GM12864 (cell line): Measurements from ENCODE around the gene SEMG2.

Experiments used
- DNase-seq: peaks from one replicate; pipeline ENCODE4 v3.0.0-alpha.2; 2011; ENCODE audit warnings: low read depth
- H3K4me3 ChIP-seq: 2 replicates; pipeline ENCODE4 v1.5.1; 2011; ENCODE audit warnings: mild to moderate bottlenecking, low read depth, low read length, control low read depth
- TF ChIP-seq, protein P1 (sequence below): IDR thresholded peaks from 2 replicates; pipeline ENCODE4 v1.5.1; 2011; ENCODE audit warnings: low read depth, mild to moderate bottlenecking, moderate library complexity, low read length, control low read depth, inconsistent platforms; ENCODE audit errors: missing control alignments

The SEMG2 gene

DNA sequence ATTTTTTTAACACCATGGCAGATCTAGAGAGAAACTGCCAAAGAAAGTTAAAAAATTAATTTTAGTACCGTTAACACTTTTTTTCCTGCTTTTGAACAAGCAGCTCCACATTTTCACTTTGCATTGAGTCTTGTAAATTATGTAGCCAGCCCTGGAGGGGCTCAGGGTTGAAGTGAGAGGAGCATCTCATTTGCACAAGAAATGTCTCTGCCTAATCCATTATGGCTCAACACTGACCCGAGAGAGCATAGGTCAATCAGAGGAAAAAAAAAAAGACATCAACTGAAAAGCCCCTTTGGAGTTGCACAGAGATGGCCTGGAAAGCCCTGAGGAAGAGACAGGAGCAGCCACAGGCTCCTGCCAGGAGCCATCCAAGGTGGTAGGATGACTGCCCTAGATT, 37.5 kb downstream of the SEMG2 start:
- no peak for DNase-seq
- TF ChIP-seq, protein P1, sequence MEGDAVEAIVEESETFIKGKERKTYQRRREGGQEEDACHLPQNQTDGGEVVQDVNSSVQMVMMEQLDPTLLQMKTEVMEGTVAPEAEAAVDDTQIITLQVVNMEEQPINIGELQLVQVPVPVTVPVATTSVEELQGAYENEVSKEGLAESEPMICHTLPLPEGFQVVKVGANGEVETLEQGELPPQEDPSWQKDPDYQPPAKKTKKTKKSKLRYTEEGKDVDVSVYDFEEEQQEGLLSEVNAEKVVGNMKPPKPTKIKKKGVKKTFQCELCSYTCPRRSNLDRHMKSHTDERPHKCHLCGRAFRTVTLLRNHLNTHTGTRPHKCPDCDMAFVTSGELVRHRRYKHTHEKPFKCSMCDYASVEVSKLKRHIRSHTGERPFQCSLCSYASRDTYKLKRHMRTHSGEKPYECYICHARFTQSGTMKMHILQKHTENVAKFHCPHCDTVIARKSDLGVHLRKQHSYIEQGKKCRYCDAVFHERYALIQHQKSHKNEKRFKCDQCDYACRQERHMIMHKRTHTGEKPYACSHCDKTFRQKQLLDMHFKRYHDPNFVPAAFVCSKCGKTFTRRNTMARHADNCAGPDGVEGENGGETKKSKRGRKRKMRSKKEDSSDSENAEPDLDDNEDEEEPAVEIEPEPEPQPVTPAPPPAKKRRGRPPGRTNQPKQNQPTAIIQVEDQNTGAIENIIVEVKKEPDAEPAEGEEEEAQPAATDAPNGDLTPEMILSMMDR = no peak
- no peak overlapping the region for H3K4me3 ChIP-seq

DNA sequence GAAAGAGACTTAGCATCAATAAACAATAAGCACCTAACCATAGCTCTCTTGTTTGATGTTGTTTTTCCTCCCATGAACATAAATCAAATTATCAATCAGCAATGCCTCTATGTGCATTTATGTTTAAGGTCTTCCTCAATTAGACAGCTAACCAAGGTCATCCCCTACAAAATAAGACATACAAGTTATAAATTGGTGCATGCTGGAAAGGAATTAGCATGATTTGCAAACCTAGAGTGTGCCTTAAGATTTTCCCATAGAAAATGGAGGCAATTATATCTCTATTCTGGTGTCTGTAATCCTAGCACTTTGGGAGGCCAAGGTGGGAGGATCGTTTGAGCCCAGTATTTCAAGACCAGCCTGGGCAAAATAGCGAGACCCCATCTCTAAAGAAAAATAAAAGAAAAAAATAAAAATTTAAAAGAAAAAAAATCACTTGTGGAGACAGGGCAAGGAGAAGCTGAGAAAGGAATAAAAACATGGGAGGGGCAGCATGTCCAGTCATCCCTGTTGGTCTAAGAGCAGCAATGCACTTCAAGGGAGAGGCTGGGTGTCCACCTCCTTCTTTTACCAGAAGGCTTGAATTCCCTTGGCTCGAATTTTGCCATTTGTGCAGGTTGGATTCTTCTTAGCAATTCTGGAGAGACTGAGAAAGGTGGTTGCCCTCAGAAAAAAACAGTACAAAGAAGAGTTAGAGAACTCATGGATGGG, 42.5 kb downstream of the SEMG2 start:
- TF ChIP-seq, protein P1 = no peak
- no peak for DNase-seq
- H3K4me3 ChIP-seq = no peak overlapping the region

DNA sequence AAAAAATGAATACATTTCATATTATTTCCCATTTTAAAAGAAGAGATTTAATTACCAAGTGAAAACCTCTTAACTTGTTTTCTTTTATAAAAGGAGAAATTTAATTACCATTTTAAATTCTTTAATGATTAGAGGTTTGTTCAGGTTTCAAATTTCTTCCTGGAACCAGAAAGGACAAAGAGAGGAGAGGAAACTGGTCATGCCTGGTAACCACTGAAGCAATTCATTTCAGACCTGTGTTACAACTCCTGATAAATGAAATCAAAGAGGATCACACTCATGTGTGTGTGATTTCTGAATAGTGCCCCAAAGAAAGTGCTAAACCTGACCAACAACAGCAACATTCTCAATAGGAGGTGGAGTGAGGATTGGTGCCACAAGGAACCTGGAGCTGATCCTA, 45.8 kb downstream of the SEMG2 start:
- DNase-seq = no peak
- TF ChIP-seq, protein P1 = no peak
- H3K4me3 ChIP-seq = no peak overlapping the region

DNA sequence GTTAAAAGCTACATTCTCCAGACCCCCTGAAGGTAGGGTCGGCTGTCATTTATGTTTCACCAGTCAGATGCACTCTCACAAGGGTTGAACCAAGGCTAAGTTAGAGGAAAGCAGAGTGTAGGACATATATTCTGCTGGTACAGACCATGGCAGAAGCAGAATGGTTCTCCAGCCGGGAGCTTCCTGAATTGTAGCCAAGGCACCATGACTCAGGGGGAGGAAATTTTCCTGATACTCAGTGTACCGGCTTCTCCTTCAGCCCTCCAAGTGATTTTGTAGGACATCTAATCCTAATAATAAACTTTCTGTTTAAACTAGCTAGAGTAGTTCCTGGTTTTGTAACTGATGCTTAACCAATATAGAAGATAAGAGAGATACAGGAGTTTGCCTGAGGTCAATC, 47.4 kb downstream of the SEMG2 start:
- TF ChIP-seq, protein P1 = no peak
- no peak for DNase-seq
- H3K4me3 ChIP-seq = no peak overlapping the region

DNA sequence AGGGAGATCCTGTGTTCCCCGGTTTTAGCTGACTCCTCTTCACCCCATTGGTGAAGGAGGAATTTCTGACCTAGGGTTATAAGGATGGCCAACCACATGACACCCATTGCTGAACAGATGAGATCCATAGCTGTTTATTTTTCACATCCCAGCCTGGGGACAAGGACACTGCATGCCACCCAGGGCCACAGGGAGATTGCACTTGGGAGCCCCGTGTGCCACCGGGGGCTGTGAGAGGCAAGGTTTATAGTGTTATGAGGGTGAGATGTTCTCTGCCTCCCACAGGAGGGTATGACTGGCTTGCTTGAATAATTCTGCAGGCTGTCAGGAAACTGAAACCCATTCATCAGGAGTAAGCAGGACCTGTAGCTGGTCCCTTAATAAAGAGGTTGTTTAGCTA, 47.9 kb downstream of the SEMG2 start:
- H3K4me3 ChIP-seq = no peak overlapping the region
- no peak for DNase-seq
- TF ChIP-seq, protein P1 = no peak

DNA sequence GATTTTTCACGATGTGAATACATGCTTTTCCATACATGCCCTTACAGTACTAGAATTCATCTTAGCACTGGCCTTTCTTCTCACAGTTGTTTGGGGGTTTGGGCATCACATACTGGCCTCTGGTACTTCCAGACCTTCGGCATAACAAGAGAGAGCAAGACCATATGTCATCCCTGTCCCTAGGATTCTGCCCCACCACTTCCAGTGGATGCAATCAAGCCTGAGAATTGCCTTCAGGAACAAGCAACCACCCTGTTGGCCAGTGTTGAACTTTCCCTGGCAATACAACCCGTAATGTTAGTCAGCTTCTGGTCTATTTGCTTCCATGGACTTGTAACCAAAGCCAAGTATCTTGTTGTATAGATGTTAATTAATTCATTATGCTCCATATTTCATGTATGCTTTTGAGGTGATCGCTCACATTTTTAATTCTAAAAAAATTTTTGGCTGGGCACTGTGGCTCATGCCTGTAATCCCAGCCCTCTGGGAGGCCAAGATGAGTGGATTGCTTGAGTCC, 48.6 kb downstream of the SEMG2 start:
- DNase-seq = no peak
- no peak overlapping the region for H3K4me3 ChIP-seq
- TF ChIP-seq, protein P1 = no peak
